IMR-90 (cell line): ENCODE measurements around the gene NSA2.

Experiments used
- NFE2L2 ChIP-seq: fragments of 150-350 bp; IDR thresholded peaks from 2 replicates; pipeline ENCODE4 v1.6.1; 2016; ENCODE audit warnings: low read depth, mild to moderate bottlenecking, low read length
- POLR2A ChIP-seq: IDR thresholded peaks from 2 replicates; pipeline ENCODE4 v1.6.1; 2012; ENCODE audit warnings: mild to moderate bottlenecking, low read depth, low read length
- RAD21 ChIP-seq: IDR thresholded peaks from 2 replicates; pipeline ENCODE4 v1.6.1; 2012; ENCODE audit warnings: low read length, improper control_type of control experiment
- SMC3 ChIP-seq: fragments of 150-350 bp; IDR thresholded peaks from 2 replicates; pipeline ENCODE4 v1.6.1; 2016; ENCODE audit warnings: low read depth, mild to moderate bottlenecking, antibody characterized with exemption, low read length, moderate library complexity
- TF ChIP-seq, protein P1 (sequence below): conservative IDR thresholded peaks from 2 replicates; pipeline ENCODE4 v1.5.1; 2012; ENCODE audit warnings: mild to moderate bottlenecking, low read depth, low read length, improper control_type of control experiment
- TF ChIP-seq, protein P2 (sequence below): fragments of 150-350 bp; IDR thresholded peaks from 2 replicates; pipeline ENCODE4 v1.6.1; 2017; ENCODE audit warnings: mild to moderate bottlenecking, antibody characterized with exemption, low read length, low read depth

DNA sequence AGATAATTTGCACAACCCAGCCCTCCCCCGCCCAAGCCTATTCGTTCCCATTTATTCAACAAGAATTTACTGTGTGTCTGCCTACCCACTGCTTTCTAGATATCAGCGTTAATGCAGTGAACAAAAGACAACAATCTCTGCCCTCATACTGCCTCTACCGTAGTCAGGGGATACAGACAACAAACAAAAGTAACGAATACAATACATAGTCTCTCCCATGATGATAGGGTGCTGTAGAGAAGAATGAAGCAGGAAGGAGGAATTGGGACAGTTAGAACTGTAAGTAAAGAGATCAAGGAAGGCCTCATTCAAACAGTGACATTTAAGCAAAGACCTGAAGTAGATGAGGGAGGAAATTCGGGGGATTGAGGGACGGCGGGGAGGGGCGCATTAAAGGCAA, 1.8 kb upstream of the NSA2 start:
- TF ChIP-seq, protein P1, sequence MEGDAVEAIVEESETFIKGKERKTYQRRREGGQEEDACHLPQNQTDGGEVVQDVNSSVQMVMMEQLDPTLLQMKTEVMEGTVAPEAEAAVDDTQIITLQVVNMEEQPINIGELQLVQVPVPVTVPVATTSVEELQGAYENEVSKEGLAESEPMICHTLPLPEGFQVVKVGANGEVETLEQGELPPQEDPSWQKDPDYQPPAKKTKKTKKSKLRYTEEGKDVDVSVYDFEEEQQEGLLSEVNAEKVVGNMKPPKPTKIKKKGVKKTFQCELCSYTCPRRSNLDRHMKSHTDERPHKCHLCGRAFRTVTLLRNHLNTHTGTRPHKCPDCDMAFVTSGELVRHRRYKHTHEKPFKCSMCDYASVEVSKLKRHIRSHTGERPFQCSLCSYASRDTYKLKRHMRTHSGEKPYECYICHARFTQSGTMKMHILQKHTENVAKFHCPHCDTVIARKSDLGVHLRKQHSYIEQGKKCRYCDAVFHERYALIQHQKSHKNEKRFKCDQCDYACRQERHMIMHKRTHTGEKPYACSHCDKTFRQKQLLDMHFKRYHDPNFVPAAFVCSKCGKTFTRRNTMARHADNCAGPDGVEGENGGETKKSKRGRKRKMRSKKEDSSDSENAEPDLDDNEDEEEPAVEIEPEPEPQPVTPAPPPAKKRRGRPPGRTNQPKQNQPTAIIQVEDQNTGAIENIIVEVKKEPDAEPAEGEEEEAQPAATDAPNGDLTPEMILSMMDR: no peak
- TF ChIP-seq POLR2A: no peak
- no peak for TF ChIP-seq RAD21
- no peak for TF ChIP-seq SMC3
- TF ChIP-seq, protein P2, sequence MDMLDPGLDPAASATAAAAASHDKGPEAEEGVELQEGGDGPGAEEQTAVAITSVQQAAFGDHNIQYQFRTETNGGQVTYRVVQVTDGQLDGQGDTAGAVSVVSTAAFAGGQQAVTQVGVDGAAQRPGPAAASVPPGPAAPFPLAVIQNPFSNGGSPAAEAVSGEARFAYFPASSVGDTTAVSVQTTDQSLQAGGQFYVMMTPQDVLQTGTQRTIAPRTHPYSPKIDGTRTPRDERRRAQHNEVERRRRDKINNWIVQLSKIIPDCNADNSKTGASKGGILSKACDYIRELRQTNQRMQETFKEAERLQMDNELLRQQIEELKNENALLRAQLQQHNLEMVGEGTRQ: no peak
- TF ChIP-seq NFE2L2: no peak
